Measurements from ENCODE around the gene NAA30. TPM values are rescaled to one million over a fixed set of nuclear protein-coding genes. Genes with fewer than 3 reads are reported as not detected.
A peak's percentile ranks its signal among the peaks of the same experiment; 100 is the strongest.

The NAA30 gene
- total RNA-seq, 1 experiment from 2014 or later = 15.4 TPM

DNA sequence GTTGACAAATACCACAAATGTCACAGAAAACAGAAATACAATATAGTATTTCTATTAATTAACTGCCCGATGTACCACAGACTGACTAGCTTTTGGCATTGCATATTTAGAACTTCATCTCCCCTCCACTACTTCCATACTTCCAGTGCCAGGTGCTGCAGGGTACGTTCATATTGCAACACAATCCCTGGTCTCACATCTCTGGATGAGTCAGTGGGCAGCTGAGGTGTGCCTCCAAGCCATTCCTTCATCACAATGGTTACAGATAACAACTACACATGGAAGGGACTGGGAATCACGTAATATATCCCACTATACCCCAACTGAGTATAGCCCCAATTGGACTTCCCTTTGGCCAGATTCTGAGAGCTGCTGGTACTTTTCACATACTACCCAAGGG is 72.2 kb downstream of the NAA30 start:
- in situ Hi-C loops (cut with HindIII; ENCODE audit: low pct_unique_long_range_greater_than_20kb, low sequenced_read_pairs) = no loop called here
- no peak for DNase-seq (ENCODE audit: low read depth)

- in situ Hi-C loops (cut with HindIII; ENCODE audit: low pct_unique_long_range_greater_than_20kb, low sequenced_read_pairs) = no loop called here
- DNase-seq (ENCODE audit: low read depth) = peak; percentile 88
Observed at GRCh38 chr14:57464008-57464730, 73.8 kb downstream of the NAA30 start.

Other genes with a start within 250 kb of the NAA30 start
- gene EXOC5, start 121.7 kb upstream of the NAA30 start, total RNA-seq (2014; rRNA removed; shearing (Covaris generic); ENCODE audit: low replicate concordance) = 21.0 and 29.7 TPM in 2 replicates
- gene AP5M1, start 121.6 kb upstream of the NAA30 start, total RNA-seq (2014; rRNA removed; shearing (Covaris generic); ENCODE audit: low replicate concordance) = 4.0 and 13.1 TPM in 2 replicates
- gene CCDC198, start 103.3 kb downstream of the NAA30 start, total RNA-seq (2014; rRNA removed; shearing (Covaris generic); ENCODE audit: low replicate concordance) = 6.7 and 14.2 TPM in 2 replicates

Data from Caki2 (cell line).